ENCODE measurements around the gene AGPAT3.

The AGPAT3 gene

GRCh38 chr21:43927591-43928221 lies 62.7 kb downstream of the AGPAT3 start:
- DNase-seq = no peak

GRCh38 chr21:43928222-43929125 lies 63.5 kb downstream of the AGPAT3 start:
- no peak for DNase-seq

DNA sequence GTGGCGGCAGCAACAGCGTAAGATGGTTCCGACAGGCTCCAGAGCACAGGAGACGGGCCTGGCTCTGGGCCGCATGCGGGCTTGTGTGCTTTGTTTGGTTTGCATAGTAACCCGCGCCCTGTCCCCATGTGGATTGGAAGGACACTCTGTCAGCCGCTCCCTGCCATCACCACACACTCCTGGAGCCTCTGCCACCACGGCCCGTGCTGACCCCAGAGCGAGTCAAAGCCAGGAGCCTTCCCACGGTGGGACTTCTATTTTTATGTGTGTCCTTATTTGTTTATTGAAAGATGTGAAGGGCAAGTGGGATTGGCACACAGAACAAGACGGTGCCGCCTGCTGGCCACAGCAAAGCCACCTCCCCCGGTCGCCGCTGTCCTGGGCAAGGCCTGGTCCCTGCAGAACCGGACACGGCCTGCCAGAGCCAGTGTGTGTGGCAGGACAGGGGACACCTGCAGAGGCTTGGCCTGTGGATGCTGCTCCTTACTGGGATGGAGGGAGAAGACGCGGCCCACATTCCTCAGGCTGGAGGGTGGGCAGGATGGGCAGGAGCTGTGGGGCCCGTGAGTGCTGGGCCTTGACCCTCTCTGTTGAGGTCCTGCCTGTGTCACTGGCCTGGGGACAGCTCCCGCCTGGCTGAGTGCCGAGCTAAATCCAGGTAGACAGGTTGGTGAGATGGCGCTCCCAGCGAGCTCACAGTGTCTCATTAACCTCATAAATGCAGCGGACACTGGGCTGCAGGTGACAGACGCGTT lies 64.4 kb downstream of the AGPAT3 start:
- DNase-seq = no peak

GRCh38 chr21:43930074-43930847 lies 65.2 kb downstream of the AGPAT3 start:
- DNase-seq = no peak

GRCh38 chr21:43930848-43931375 lies 65.9 kb downstream of the AGPAT3 start:
- no peak for DNase-seq

GRCh38 chr21:43931489-43931888 lies 66.5 kb downstream of the AGPAT3 start:
- no peak for DNase-seq

GRCh38 chr21:43932005-43932404 lies 67.0 kb downstream of the AGPAT3 start:
- no peak for DNase-seq

DNA sequence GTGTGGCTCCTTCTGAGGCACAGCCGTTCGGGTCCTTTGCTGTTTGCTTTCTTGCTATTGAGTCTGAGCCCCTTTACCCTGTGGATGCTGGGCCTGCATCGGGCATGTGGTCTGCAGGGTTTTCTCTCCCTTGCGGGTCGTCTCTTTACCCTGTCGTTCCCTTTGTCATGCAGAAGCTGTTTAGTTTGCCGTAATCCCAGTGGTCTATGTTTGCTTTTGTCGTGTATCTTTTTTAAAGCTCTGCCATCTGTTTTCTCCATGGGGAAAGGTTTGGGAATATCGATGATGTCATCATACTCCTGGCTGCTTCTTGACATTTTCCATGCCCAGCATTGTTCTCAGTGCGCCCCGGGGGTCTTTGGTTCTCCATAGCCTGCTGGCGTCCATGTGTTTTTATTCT lies 68.2 kb downstream of the AGPAT3 start:
- no peak for DNase-seq

DNA sequence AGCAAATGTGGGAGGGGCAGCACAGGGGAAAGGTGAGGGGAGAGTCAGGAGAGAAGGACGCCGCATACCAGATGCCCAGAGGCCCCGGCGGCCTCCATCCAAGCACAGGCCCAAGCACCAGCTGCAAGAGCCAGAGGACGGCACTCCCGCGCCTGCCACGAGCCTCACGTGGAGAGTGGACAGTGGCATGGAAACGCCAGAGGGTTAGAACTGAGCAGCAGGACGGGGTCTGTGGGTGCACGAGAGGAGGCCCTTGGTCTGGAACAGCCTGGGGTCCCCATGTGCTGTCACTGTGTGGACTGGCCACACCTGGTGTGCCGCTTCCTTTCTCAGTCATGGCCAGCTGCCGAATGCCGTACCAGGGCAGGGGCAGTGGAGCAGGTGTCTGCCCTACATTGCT lies 68.7 kb downstream of the AGPAT3 start:
- no peak for DNase-seq

DNA sequence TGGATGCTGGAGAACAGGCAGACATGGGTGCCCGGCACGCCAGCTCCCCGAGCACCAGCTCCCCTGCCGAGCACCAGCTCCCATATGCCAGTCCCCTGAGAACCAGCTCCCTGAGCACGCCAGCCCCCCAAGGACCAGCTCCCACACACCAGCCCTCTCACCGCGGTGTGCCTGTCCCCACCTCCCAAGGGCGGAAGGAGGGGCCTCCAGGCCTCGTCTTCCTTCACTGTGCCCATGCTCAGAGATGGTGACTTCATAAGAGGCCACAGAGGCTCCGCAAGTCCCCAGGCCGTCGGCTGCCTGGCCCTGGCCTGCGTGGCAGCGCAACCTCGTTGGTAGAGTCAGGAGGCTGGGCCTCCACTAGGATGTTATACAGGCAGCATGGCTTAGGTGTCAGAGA lies 69.1 kb downstream of the AGPAT3 start:
- no peak for DNase-seq

DNA sequence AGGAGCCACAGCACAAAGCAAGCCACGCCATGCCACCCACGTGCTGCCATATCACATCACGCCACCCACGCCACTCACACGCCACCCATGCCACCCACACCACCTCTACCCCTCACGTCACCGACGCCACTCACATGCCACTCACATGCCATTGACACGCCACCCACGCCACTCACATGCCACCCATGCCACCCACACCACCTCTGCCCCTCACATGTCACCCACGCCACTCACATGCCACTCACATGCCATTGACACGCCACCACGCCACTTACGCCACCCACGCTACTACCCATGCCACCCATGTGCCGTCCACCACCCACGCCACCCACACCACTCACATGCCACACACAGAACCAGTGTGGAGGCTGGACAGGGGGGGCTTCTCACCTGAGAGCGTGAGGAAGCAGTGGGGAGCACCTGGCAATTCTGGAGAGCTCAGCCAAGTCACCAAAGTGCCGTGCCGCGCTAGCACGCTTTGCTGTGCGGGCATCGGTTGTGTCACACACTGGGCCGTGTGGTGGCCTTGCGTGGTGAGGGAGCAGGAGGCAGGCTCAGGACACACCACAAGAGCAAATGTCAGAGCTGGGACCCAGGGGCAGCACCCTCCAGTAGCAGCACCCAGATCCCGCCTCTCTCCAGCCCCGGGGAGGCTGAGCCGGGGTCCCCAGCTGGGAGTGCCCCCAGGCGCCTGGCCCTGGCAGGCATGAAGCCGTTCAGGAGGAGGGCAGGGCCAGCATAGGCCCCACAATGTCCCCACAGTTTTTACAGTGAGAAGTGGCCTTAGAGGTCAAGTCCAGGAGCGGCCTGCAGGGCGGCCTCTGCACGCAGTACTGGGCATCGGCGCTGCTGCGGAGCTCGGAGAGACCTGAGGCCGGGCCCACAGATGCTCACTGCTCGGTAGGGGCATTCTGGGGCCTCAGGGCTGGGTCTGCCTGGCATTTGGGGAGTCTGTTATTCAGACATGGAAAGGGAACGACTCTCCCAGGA lies 70.0 kb downstream of the AGPAT3 start:
- DNase-seq = no peak

- DNase-seq = no peak
Measured at GRCh38 chr21:43935711-43936110, 70.7 kb downstream of the AGPAT3 start.

DNA sequence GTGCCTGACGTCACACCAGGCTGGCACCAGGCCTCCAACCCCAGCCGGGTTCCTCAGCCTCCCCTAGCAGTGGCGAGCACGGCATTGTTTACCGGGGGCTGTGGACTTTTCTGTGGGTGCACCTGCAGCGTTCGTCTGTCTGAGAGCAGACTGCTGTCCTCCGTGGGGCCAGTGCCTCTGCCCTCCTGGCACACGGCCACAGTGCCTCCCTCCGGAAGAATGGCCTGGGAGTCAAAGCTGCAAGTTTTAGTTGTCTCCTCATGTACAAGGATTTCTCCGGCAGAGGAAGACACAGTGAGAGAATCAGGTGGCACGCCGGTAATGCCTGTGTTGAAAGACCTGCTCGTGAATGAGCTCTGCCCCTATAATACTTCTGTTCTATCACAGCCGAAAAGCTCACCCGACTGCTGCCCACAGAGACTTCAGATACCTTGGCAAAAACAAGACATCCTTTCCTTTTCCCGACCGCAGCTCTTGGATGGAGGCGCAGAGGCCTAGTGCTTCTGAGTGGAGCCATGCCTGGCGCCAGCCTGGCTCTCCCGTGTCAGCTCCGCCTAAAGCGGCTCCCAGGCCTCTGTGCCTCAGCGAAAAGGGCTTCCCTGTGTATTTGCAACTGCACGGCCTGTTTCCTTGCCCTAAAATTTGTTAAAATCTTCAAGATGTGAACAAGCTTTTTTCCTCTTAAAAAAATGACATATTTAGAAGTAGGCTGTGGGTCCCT lies 71.4 kb downstream of the AGPAT3 start:
- DNase-seq = no peak

DNA sequence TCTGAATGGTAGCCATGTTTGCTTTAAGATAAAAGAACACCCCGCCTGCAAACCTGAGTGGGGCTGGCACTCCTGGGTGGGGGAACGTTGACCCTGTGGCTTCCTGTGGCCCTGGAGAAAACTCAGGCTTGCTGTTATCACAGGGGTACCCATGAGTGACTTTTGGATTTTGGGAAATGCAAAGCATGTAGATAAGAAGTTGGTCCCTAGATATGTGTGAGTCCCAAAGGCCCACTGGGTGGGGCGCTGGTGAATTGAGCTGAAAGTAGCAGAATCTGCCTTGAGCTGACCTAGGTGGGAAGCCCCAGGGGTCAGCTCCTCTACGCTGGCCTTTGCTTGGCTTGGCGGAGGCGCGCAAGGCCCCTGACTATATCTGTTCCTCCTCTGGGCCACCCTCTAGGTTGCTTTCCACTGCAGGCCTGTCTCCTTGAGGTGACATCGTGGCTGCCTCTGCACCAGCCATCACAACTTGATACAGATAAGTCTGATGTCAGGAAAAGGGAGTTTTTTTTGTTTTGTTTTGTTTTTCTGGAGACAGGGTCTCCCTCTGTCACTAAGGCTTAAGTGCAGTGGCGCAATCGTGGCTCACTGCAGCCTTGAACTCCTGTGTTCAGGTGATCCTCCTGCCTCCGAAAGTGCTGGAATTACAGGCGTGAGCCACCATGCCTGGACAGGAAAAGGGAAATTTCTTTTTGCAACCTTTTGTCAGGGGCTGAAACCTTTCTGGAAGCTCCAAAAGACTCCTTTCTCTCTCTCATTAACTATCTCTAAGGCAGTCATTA lies 72.2 kb downstream of the AGPAT3 start:
- DNase-seq = no peak

- DNase-seq = no peak
Measured at GRCh38 chr21:43937891-43938309, 72.9 kb downstream of the AGPAT3 start.

DNA sequence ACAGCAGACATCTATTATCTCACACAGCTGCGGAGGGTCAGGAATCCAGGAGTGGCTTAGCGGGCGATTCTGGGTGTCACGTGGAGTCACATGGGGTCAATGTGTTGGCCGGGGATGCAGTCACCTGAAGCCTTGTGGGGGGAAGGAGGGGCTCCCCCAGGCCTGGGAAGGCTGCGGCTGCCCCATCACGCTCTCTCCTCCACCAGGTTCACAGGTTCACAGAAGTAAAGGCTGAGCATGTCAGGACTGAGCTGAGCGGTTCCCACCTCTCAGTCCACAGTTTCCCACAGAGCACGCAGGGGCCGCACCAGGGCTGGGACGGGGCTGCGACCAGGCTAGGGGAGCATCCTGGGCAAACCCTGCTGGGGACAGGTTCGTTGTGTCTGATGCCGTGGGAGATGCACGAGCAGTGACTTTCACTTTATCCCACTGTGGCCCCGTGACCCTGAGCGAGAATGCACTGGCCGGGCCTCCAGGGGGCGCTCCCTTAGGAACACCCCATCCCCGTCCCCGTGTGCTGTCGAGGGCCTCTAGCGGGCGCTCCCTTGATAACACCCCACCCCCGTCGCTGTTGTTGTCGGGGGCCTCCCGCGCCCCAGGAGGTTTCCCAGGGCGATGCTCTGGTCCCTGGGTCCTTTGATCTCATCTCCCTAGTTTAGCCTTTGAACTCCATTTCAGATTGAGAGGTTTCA lies 73.9 kb downstream of the AGPAT3 start:
- DNase-seq = peak; percentile 41

- DNase-seq = no peak
Measured at GRCh38 chr21:43939443-43940328, 74.7 kb downstream of the AGPAT3 start.
